Hematopoietic multipotent progenitor cell treated with erythropoietin and hydrocortisone succinate and interleukin-3 and kit ligand, for 8 days (in vitro differentiated cells): ENCODE results near the gene LAMC3.

Source experiments
- DNase-seq: peaks from one replicate; pipeline ENCODE4 v3.0.0-alpha.2; 2015

The LAMC3 gene

GRCh38 chr9:131129183-131129582, 120.2 kb downstream of the LAMC3 start:
- no peak for DNase-seq

GRCh38 chr9:131138676-131139075, 129.7 kb downstream of the LAMC3 start:
- DNase-seq, result no peak

GRCh38 chr9:131140112-131140511, 131.1 kb downstream of the LAMC3 start:
- no peak for DNase-seq

- peak; percentile 16 for DNase-seq
Measured at GRCh38 chr9:131140550-131140949, 131.6 kb downstream of the LAMC3 start.

GRCh38 chr9:131142160-131142559, 133.2 kb downstream of the LAMC3 start:
- no peak for DNase-seq
